NOMO-1 (cell line): ENCODE data around the gene MYADM.

Source experiments
- DNase-seq, 2 experiments: peaks; one replicate each; lab custom pipeline; 2025; ENCODE audit not compliant: unreplicated experiment in 2 of 2; lab: John Stamatoyannopoulos, UW

Gene MYADM

DNA sequence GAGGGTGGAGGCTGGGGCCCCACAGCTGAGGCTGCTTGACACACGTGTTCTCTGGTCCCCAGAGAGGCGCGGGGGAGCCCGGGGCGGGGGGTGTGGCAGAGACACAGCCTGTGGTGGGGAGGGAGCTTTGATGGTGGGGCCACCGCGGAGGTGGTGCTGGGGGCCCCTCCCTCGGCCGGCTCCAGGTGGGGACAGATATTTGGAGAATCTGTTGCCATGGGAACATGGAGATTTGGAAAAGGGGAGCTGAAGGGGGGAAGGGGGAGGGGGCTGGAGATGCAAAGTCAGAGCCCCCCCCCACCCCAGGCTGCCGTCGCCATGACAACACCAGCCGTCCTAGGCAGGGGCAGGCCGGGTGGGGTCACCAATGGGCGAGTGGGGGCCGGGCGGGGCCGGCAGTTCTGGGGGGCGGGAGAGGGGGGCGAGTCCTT is 15.6 kb downstream of the MYADM start:
- DNase-seq = no peak

DNA sequence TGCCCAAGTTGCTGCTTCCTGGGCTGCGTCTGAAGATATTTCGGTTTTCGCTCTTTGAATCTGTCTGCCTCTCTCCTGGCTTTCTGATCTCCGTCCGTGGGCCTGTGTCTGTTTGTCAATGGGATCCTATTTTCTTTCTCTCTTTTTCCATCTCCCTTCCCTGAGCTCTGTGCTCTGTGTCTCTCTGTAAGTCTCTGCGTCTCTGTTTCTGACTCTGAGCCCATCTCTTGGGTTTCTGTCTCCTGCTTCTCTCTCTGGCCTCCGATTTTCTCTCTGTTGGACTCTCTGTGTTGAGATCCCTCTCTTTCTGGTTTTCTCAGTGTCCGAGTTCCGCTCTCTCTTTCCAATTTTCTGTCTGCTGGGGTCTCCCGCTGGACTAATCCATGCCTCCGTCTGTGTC is 16.1 kb downstream of the MYADM start:
- DNase-seq = no peak

DNA sequence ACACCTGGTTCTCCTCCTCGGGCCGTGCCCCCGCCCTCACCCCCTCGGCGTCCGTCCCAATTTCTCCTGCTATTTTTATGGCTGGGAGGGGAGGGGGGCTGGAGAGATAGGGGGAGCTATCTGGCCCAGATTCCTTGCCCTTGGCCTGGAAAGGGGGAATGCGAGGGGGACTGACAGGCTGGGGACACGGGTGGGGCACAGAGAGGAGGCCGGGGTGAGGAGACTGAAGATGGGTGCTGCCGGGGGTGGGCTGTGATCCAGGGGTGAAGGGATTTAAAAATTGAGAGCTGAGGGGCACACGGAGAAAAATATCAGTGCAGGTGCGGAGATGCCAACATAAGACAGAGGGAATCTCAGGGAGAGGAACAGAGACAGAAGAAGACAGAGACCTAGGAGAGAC is 16.6 kb downstream of the MYADM start:
- DNase-seq = no peak

DNA sequence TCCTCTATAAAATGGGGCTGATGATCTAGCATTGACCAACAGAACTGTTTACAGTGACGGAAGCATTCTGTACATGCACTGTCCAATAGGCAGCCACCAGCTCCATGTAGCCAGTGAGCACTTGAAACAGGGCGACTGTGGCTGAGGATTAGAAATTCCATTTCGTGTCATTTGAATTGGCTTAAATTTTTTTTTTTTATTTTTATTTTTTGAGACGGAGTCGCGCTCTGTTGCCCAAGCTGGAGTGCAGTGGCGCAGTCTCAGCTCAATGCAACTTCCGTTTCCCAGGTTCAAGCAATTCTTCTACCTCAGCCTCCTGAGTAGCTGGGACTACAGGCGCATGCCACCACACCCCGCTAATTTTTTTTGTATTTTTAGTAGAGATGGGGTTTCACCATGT is 17.4 kb downstream of the MYADM start:
- no peak for DNase-seq

DNA sequence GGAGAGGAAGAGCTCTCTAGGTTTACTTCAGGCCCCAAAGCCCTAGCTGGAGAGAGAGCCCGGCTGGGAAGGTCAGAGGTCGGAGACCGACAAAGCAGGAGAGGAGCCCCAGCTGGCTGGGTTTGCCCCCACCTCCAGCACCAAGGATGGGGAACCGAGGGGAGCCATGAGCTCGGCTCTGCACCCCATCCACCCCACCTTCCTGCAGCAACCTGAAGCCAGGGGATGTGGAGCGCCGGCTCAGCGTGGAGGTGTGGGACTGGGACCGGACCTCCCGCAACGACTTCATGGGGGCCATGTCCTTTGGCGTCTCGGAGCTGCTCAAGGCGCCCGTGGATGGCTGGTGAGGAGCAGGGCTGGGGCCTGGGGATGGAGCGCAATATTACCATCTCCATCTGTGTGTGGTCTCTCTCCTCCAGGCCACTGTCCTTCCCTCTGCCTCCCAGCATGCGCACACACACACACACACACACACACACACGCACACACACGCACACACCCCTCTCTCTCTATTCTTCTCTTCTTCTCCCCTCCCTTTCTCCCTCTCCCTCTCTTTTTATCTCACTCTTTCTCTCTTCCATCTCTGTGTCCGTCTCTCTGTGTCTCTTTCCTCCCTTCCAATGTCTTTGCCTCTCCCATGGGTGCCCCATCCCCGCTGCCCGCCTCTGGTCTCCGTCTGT is 24.8 kb downstream of the MYADM start:
- no peak for DNase-seq

DNA sequence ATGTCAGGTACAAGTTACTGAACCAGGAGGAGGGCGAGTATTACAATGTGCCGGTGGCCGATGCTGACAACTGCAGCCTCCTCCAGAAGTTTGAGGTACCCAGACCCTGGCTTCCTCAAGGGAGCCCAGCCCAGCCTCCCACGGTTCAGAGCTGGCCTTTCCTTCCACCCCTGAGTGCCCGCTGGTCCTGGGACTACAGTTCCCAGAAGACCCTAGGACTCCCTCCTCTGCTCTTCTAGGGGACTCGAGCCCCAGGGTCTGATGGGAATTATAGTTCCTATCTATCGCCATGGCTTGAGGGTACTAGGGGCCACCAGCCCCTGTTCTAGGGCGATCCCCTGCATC is 25.3 kb downstream of the MYADM start:
- no peak for DNase-seq

DNA sequence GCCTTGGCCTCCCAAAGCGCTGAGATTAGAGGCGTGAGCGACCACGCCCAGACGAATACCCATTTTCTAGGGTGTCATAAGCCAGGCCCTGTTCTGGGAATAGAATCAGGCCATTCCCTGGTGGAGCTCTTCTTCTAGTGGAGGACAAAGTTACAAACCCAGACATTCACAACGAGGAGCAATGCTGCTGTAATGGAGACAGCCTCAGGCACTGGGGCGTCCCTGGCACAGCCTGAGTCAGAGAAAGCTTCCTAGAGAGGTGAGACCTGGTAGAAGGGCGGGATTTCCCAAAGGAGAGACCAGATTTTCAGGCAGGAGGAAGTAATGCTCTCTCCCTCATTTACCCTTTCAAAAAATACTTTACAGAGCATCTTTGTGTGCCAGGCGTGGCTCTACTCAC is 27.0 kb downstream of the MYADM start:
- DNase-seq = no peak

DNA sequence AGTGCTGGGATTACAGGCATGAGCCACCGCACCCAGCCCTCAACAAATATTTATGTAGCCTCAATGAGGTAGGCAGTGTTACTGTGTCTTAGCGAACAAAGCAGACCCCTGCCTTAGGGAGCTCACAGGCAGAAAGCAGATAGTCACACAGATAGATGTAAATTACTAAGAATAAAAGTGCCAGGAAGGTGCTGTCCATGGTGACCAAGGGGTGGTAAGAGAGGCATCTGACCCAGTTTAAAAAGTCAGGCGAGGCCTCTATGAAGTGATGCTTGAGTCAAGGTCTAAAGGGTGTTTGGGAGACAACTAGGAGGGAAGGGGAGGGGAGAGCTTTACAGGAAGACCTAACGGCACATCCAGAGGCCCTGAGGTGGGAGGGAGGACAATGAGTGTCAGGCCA is 29.0 kb downstream of the MYADM start:
- no peak for DNase-seq

DNA sequence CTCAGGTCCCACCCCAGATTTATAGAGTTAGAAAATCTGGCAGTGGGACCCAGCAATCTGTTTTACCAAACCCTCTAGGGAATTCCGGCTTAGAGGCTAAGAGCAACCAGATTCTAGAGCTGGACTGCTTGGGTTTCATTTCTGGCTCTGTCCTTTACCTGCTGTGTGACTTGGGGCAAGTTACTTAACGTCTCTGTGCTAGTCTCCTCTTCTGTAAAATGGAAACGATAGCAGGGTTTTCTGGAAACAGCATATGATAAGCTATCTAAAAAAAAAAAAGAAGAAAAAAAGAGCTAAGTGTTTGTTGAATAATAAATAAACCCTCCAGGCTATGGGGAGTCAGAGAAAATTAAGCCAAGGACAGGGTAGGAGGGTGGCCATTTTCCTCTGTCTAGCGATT is 29.8 kb downstream of the MYADM start:
- no peak for DNase-seq

DNA sequence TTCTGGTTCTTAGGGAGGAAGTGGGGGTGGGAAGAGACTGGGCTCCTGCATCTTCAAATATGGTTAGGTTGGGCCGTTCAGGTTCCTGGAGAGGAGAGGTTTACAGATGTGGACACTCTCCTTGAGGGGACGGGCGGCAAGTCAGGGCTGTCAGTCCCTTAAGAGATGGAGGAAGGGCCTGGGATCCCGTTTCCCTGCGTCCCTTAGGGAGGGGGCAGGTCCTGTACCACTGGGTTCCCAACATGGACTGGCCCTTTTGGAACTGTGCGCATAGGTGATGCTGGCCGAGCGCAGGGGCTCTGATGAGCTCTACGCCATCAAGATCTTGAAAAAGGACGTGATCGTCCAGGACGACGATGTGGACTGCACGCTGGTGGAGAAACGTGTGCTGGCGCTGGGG is 30.5 kb downstream of the MYADM start:
- no peak for DNase-seq

DNA sequence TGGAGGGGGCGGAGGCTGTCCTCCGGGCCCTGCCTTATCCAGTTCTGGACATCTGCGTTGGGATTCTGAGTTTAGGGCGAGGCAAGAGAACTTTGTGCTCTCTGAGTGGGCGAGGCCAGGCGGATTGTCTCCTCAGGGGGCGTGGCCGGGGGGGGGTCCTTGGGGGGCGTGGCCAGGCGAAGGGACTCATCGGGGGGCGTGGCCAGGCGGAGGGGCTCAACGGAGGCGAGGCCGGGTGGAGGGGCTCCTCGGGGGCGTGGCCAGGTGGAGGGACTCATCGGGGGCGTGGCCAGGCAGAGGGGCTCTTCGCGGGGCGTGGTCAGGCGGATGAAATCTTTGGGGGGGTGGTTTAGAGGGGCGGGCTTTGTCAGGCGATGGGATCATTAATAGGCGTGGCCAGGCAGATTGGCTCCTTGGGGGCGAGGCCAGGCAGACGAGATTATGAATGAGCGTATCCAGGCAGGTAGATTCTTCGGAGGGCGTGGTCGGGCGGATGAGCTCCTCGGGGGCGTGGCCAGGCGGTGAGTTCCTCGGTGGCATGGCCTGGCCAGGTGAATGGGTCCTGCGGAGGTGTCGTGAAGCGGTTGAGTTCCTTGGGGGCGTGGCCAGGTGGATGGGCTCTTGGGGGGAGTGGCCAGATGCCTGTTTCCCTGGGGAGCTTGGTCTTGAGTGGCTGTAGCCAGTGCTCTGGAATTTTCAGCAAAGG is 31.1 kb downstream of the MYADM start:
- DNase-seq = no peak

DNA sequence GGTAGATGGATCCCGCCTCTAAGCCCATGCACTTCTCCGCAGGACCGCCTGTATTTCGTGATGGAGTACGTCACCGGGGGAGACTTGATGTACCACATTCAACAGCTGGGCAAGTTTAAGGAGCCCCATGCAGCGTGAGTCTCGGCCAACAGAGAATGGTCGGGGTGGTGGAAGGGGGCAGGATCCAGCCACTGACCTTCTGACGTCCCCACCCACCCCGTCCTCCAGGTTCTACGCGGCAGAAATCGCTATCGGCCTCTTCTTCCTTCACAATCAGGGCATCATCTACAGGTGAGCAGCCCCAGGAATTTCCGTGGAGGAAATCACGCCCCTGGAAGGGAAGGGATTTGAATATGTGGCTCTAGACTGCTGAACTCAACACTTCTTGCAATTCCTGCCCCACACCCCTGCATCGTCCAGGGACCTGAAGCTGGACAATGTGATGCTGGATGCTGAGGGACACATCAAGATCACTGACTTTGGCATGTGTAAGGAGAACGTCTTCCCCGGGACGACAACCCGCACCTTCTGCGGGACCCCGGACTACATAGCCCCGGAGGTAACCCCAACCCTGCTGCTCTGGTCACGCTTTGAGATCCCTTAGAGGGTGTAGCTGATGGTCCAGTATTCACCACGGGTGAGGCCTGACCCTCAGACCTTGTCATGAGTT is 32.6 kb downstream of the MYADM start:
- no peak for DNase-seq

DNA sequence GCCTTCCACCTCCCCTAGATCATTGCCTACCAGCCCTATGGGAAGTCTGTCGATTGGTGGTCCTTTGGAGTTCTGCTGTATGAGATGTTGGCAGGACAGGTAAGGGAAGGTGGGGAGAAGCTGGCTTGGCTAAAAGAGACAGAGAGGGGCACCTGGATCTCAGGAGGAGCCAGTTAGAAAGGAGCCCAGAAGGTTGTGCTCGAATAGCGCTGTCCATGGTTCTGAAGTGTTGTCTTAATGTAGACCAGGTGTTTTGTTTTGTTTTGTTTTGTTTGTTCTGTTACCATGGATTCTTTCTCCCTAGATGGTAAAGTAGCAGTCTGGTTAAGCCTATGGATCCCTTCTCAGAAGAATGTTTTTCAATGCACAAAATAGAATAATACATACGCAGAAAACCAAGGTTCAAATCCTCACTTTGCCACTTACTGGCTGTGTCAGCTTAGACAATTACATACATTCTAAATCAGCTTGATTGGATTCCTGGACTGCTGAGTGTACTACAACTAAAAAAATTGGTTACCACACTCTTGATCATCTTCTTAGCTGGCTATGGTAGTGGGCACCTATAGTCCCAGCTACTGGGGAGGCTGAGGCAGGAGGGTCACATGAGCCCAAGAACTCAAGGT is 35.5 kb downstream of the MYADM start:
- DNase-seq = peak in 1 of 2 experiments; percentile 38

DNA sequence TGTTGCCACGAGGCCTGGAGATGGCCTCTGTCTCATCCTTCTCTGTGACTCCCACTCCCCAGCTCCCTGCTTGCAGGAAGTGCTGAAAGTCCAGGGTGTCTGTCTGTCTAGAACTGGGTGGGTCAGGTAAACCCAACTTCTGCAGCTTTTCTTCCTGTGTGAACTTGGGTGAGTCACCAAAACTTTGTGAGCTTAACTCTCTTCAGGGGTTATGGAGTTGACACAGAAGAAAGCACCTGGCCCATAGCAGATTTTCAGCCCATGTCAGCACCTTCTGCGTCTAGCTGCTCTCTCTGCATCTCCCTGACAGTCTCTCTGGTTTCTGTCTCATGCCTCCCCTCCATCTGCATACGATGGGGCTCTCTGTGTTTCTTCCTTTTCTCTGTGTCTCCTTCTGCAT is 37.2 kb downstream of the MYADM start:
- DNase-seq = no peak

DNA sequence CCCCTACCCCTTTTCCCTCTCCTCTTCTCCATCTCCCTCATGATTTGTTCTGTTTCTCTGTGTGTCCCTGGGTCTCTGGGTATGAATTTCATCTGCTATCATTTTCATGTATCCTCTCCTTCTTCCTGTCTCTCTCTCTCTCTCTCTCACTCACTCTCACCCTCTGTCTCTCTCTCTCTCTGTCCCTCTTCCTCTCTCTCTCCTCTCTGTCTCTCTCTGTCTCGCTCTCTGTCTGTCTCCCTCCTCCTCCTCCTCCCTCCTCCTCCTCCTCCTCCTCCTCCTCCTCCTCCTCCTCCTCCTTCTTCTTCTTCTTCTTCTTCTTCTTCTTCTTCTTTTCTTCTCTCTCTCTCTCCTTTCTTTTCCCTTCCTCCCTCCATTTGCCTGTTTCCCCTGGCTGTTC is 38.1 kb downstream of the MYADM start:
- DNase-seq = no peak

DNA sequence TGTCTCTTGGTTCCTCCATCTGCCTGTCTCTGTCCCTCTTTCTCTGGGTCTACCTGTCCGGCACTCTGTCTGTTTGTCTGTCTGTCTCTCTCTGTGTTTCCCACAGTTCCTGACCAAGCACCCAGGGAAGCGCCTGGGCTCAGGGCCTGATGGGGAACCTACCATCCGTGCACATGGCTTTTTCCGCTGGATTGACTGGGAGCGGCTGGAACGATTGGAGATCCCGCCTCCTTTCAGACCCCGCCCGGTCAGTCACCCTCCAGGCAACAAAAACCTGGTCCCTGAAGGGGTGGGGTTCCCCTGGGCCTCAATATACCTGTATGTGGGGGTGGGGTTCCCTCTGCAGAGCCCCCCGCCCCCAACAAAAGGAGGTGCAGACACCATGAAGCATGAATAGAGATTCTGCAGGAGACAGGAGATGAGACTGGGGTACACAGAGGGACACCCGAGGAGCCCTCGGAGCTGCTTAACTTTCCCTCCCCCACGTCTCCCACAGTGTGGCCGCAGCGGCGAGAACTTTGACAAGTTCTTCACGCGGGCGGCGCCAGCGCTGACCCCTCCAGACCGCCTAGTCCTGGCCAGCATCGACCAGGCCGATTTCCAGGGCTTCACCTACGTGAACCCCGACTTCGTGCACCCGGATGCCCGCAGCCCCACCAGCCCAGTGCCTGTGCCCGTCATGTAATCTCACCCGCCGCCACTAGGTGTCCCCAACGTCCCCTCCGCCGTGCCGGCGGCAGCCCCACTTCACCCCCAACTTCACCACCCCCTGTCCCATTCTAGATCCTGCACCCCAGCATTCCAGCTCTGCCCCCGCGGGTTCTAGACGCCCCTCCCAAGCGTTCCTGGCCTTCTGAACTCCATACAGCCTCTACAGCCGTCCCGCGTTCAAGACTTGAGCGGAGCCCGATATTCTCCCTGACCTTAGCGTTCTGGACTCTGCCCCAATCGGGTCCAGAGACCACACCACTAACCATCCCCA is 38.8 kb downstream of the MYADM start:
- peak; percentile 11 to 30 for DNase-seq

DNA sequence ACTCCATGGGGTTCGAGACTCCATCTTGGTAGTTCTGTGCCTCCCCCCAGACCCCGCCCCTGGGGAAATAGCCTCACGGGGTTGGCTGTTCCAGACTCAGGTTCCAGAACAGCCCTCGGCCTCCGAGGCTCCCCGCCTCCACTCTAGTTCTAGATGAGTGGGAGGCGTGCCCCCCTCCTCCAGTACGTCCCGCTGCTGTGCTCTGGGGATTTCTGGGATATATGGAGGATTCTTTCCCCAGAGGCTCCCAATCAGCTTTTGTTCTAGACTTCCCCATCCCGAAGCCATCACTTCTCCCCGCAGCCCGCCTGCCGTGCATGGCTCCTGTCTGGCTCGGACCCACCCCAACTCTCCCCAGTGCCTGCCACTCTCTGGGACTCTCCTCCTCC is 39.5 kb downstream of the MYADM start:
- no peak for DNase-seq

DNA sequence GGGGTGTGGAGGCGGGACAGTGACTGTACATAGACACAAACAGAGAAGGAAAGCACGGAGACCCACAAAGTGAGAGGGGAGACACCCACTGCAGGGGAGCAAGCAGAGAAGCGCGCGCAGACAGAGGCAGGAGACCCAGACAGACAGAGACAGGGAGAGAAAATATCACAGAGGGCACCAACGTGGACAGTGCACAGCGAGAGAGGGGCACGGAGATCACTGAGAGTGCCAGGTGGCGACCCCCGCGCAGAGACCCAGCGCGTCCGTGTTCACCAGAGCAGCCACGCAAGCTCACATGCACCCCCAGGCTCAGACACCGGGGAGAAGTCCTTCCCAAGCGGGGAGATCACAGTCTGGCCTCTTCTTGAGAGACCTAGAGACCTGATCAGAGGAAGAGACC is 40.0 kb downstream of the MYADM start:
- no peak for DNase-seq

DNA sequence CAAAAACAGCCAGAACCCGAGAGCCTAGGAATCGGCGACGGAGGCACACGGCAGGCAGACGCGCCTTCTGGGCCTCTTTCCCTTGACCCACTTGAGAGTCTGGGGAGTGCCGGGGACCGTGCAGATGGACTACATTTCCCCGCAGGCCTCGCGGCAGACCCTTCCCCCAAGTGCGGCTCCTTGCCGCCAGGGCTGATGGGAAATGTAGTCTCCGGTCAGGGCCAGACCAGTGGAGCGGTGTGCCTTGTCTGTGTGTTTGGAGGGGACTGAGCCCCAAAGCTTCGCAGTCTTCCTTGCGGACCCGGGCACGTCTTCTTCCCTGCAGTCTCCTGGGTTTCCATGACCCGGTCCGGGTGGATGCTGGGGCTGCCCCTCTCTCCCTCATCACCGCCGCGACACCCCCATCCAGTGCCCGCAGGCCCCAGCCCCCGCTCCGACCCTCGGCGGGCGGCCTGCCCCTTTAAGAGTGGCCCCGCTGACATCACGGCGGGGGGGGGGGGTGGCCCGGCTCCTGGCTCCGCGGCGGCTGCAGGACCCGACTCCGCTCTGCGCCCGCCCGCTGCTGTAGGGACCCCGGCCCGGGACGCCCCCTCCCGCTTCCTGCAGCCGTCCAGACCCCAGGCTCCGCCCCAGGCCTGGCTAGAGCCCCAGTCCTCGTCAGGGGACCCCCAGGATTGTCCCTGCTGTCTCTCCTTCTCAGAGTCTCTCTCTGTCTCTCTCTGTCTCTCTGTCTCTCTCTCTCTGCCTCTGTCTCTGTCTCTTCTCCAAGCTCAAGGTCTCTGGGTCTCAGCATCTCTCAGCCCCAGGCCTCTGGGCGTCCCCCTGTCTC is 40.6 kb downstream of the MYADM start:
- DNase-seq = peak in 1 of 2 experiments; percentile 22

DNA sequence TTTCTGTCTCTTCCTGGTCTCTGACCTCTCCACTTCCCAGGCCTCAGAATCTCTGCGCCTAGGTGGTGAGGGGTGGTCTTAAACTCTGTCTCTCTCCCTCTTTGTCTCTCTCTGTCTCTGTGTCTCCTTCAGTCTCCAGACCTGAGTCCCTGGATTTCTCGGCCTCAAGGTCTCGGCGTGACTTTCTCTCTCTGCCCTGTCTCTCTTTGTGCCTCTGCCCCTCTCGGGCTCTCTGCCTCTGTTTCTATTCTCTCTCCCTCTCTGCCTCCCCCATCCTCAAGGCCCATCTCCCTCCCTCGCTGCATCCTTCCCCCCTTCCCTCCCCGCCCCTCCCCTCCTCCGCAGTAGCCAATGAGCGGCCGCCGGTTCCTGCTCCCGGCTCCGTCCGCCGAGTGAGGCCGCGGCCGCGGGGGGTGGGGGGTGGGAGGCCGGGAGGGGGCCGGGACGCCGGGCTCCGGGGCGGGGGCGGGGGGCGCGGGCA is 41.3 kb downstream of the MYADM start, which contains the start of gene CACNG7:
Gene CACNG7 (plus strand): TSS at position 344 of the 481 bp plus-strand sequence. CDS start 3,554 bp downstream, outside the sequence.
- DNase-seq = no peak
